ENCODE data around the gene DOCK11. TPM values are rescaled to one million over a fixed set of nuclear protein-coding genes. Genes with fewer than 3 reads are reported as not detected.

Gene DOCK11
- total RNA-seq, 1 donor from 2014 or later = 3.8 TPM

DNA sequence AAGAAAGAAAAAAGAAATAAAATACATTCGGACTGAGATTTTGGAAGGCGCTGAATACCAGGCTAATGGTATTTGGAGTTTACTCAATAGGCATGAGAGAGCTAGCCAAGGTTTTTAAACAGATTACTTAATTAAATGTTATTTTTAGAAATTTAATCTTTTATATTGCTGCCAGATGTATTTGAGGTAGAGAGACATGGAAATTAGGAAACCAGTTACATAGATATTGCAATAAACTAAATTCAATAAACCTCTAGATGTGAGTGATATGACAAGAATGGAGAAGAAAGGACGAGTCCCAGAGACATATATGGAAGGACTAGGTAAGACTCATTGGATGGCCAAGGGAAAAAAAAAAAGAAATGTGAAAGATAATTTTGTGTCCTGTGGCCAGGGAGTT, 193.3 kb downstream of the DOCK11 start:
- TF ChIP-seq, protein P1, sequence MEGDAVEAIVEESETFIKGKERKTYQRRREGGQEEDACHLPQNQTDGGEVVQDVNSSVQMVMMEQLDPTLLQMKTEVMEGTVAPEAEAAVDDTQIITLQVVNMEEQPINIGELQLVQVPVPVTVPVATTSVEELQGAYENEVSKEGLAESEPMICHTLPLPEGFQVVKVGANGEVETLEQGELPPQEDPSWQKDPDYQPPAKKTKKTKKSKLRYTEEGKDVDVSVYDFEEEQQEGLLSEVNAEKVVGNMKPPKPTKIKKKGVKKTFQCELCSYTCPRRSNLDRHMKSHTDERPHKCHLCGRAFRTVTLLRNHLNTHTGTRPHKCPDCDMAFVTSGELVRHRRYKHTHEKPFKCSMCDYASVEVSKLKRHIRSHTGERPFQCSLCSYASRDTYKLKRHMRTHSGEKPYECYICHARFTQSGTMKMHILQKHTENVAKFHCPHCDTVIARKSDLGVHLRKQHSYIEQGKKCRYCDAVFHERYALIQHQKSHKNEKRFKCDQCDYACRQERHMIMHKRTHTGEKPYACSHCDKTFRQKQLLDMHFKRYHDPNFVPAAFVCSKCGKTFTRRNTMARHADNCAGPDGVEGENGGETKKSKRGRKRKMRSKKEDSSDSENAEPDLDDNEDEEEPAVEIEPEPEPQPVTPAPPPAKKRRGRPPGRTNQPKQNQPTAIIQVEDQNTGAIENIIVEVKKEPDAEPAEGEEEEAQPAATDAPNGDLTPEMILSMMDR (IDR thresholded peaks at IDR 0.05; ENCODE audit: borderline replicate concordance) = no peak
- no peak for DNase-seq
- H3K4me1 ChIP-seq = no peaks in the 10 kb centered on the region
- H3K27ac ChIP-seq (replicated peaks) = no peak overlapping the region
- intact Hi-C loops (cut with micrococcal nuclease) = no loop called here
- H3K36me3 ChIP-seq = no peaks in the 10 kb centered on the region
- no peaks in the 10 kb centered on the region for H3K27me3 ChIP-seq (ENCODE audit: low read depth)
- no peaks in the 10 kb centered on the region for H3K9me3 ChIP-seq (replicated peaks)
- H3K4me3 ChIP-seq = no peak overlapping the region

DNA sequence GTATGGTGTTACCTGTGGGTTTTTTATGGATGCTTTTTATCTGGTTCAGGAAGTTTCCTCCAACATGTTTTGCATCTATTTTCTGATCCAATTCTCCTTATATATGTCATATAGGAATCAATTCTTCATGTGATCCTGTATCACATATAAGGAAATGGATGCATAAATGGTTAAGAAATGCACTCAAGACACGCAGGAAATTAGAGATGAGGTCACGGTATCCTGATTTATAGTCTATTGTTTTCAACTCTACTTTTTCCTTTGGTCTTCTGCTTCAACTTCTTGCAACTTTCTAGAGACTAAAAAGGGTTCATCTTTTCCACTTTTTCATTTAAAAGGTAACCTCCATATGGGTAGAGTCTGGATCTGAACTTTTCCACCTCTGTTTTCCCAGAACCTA, 198.2 kb downstream of the DOCK11 start:
- Histone ChIP-seq H3K9me3 (replicated peaks) (no peaks in the 10 kb centered on the region), H3K27ac (replicated peaks) (no peak overlapping the region), H3K36me3 (no peaks in the 10 kb centered on the region), H3K4me3 (no peak overlapping the region), H3K4me1 (no peaks in the 10 kb centered on the region), H3K27me3 (ENCODE audit: low read depth) (no peaks in the 10 kb centered on the region)
- DNase-seq = no peak
- TF ChIP-seq, protein P1 (IDR thresholded peaks at IDR 0.05; ENCODE audit: borderline replicate concordance) = no peak
- intact Hi-C loops (cut with micrococcal nuclease) = no loop called here

- no peaks in the 10 kb centered on the region for H3K27me3 ChIP-seq (ENCODE audit: low read depth)
- no peaks in the 10 kb centered on the region for H3K36me3 ChIP-seq
- no peaks in the 10 kb centered on the region for H3K4me1 ChIP-seq
- TF ChIP-seq, protein P1 (IDR thresholded peaks at IDR 0.05; ENCODE audit: borderline replicate concordance) = no peak
- H3K4me3 ChIP-seq = no peak overlapping the region
- DNase-seq = no peak
- H3K9me3 ChIP-seq (replicated peaks) = no peaks in the 10 kb centered on the region
- peak overlapping the region; percentile 27 for H3K27ac ChIP-seq (replicated peaks)
- intact Hi-C loops (cut with micrococcal nuclease) = no loop called here
These were observed 199.0 kb downstream of the DOCK11 start for GRCh38 chrX:118694638-118695037.

DNA sequence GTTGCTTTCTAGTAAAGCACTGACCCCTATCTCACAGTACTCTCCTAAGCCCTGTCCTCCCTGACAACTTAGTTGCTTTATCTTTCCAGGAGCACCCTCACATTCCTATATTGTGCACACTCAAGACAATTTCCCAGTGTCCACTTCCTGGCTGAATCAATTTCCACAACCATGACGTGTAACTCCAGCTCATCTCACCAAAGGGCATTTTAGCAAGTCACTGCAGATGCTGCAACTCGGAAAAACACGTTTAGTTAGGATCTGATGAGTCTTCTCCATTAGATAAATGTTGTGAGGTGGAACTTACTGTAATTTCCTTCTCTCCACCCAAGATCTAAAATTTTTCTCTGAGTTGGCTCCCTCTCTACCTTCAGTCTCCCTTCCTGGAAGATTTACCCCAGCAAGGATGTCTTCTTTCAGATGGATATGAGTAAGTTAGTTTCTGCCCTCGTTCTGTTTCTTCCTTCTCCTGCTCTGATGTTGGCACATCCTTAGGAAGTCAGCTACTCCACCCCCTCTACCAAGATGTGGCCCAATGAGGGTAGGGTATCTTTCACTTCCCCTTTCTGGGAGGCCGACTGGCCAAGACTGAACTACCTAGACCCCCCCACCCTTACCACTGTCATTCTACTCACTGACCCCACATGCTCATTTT, 203.0 kb downstream of the DOCK11 start:
- no peak overlapping the region for H3K4me3 ChIP-seq
- H3K27me3 ChIP-seq (ENCODE audit: low read depth) = no peaks in the 10 kb centered on the region
- no peak for DNase-seq
- no peaks in the 10 kb centered on the region for H3K4me1 ChIP-seq
- intact Hi-C loops (cut with micrococcal nuclease) = no loop called here
- no peak overlapping the region for H3K27ac ChIP-seq (replicated peaks)
- H3K36me3 ChIP-seq = no peaks in the 10 kb centered on the region
- no peaks in the 10 kb centered on the region for H3K9me3 ChIP-seq (replicated peaks)
- TF ChIP-seq, protein P1 (IDR thresholded peaks at IDR 0.05; ENCODE audit: borderline replicate concordance) = no peak

DNA sequence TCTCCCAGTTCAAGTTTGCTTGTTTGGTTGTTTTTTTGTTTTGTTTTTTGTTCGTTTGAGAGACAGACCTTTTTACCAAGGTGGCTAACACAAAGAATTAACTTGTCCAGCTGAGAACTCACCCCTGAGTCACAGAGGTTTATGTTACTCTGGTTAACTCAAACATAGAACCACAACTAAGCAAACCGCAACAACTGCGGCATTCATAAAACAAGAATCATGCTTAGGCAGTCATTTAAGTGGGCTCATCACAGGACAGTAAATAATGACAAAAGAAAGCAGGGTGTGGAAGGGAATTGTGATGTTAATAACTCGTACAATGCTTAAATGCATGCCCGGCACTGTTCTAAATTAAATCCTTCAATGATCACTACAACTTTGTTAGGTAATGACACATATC, 207.1 kb downstream of the DOCK11 start:
- intact Hi-C loops (cut with micrococcal nuclease) = no loop called here
- no peak for DNase-seq
- H3K9me3 ChIP-seq (replicated peaks) = no peaks in the 10 kb centered on the region
- no peak overlapping the region for H3K4me3 ChIP-seq
- TF ChIP-seq, protein P1 (IDR thresholded peaks at IDR 0.05; ENCODE audit: borderline replicate concordance) = no peak
- no peak overlapping the region for H3K27ac ChIP-seq (replicated peaks)
- H3K27me3 ChIP-seq (ENCODE audit: low read depth) = no peaks in the 10 kb centered on the region
- H3K36me3 ChIP-seq = no peaks in the 10 kb centered on the region
- H3K4me1 ChIP-seq = no peaks in the 10 kb centered on the region

Measured in left ventricle myocardium inferior (tissue), 1 donor.